B cell (primary cell): Measurements from ENCODE around the gene PANK3.

Experiments
- CTCF ChIP-seq: fragments of 200-600 bp; IDR thresholded peaks from one replicate; pipeline ENCODE4 v1.8.0; 2022; ENCODE audit warnings: antibody characterized with exemption, mild to moderate bottlenecking
- EZH2 ChIP-seq: IDR thresholded peaks from 2 replicates; pipeline ENCODE4 v1.6.1; 2012; ENCODE audit warnings: borderline replicate concordance, low read depth, mild to moderate bottlenecking, moderate library complexity, low read length; ENCODE audit not compliant: insufficient read depth, poor library complexity, severe bottlenecking

GRCh38 chr5:168599826-168600225, 20.7 kb upstream of the PANK3 start:
- TF ChIP-seq CTCF (no peak), EZH2 (no peak)
